SK-N-SH treated with all-trans-retinoic acid at 6 μM for 48 hours (cell line): ENCODE data around the gene EDEM1.
A peak's percentile ranks its signal among the peaks of the same experiment; 100 is the strongest.

Source experiments
- ATAC-seq: fragments of 200-7000 bp; cut with Tn5 transposase; 3 replicates; pipeline ENCODE4 v1.9.1; 2020; ENCODE audit warnings: mild to moderate bottlenecking, moderate library complexity
- ARNTL ChIP-seq: fragments of 450-650 bp; formaldehyde crosslinking; IDR thresholded peaks from 2 replicates; pipeline ENCODE4 v1.5.0; 2020; ENCODE audit warnings: low read depth, mild to moderate bottlenecking, moderate library complexity, borderline replicate concordance
- BACH2 ChIP-seq: fragments of 250-450 bp; sonication (Bioruptor Pico); IDR thresholded peaks from 2 replicates; pipeline ENCODE4 v1.9.0; 2021; ENCODE audit warnings: mild to moderate bottlenecking, borderline replicate concordance
- CSDC2 ChIP-seq: fragments of 250-450 bp; sonication (Bioruptor Pico); IDR thresholded peaks from 2 replicates; pipeline ENCODE4 v1.5.0; 2020; ENCODE audit warnings: mild to moderate bottlenecking, moderate library complexity
- ESRRG ChIP-seq: fragments of 250-450 bp; sonication (Bioruptor Pico); IDR thresholded peaks from 2 replicates; pipeline ENCODE4 v1.6.1; 2021; ENCODE audit warnings: mild to moderate bottlenecking
- GLIS3 ChIP-seq: fragments of 250-450 bp; sonication (Bioruptor Pico); IDR thresholded peaks from 2 replicates; pipeline ENCODE4 v1.5.0; 2020; ENCODE audit warnings: mild to moderate bottlenecking, moderate library complexity
- ISL1 ChIP-seq: fragments of 250-450 bp; sonication (Bioruptor Pico); IDR thresholded peaks from 2 replicates; pipeline ENCODE4 v2.1.2; 2022; ENCODE audit warnings: mild to moderate bottlenecking, moderate library complexity
- PPARA ChIP-seq: fragments of 250-450 bp; sonication (Bioruptor Pico); IDR thresholded peaks from 2 replicates; pipeline ENCODE4 v1.5.0; 2020; ENCODE audit warnings: mild to moderate bottlenecking, borderline replicate concordance
- RARB ChIP-seq: fragments of 250-450 bp; sonication (Bioruptor Pico); IDR thresholded peaks from 2 replicates; pipeline ENCODE4 v1.8.0; 2021; ENCODE audit warnings: mild to moderate bottlenecking, moderate library complexity
- SNAI2 ChIP-seq: fragments of 250-450 bp; sonication (Bioruptor Pico); IDR thresholded peaks from 2 replicates; pipeline ENCODE4 v1.5.0; 2020; ENCODE audit warnings: mild to moderate bottlenecking, moderate library complexity
- TCF4 ChIP-seq: fragments of 250-450 bp; sonication (Bioruptor Pico); IDR thresholded peaks from 2 replicates; pipeline ENCODE4 v1.8.0; 2021; ENCODE audit warnings: mild to moderate bottlenecking, moderate library complexity, borderline replicate concordance
- TOX ChIP-seq: fragments of 250-450 bp; sonication (Bioruptor Pico); IDR thresholded peaks from 2 replicates; pipeline ENCODE4 v1.8.0; 2021; ENCODE audit warnings: mild to moderate bottlenecking, moderate library complexity, borderline replicate concordance
- ZC3H10 ChIP-seq: fragments of 250-450 bp; sonication (Bioruptor Pico); IDR thresholded peaks from 2 replicates; pipeline ENCODE4 v1.5.1; 2021; ENCODE audit warnings: mild to moderate bottlenecking, moderate library complexity
- ZFP3 ChIP-seq: fragments of 250-450 bp; sonication (Bioruptor Pico); IDR thresholded peaks from 2 replicates; pipeline ENCODE4 v1.5.0; 2020; ENCODE audit warnings: mild to moderate bottlenecking, moderate library complexity
- ZFP30 ChIP-seq: fragments of 450-650 bp; formaldehyde crosslinking; IDR thresholded peaks from 2 replicates; pipeline ENCODE4 v1.5.0; 2022; ENCODE audit warnings: mild to moderate bottlenecking, moderate library complexity
- ZNF565 ChIP-seq: fragments of 450-650 bp; formaldehyde crosslinking; conservative IDR thresholded peaks from 2 replicates; pipeline ENCODE4 v1.5.0; 2020; ENCODE audit warnings: low read depth, mild to moderate bottlenecking, moderate library complexity
- ZNF70 ChIP-seq: fragments of 450-650 bp; formaldehyde crosslinking; IDR thresholded peaks from 2 replicates; pipeline ENCODE4 v1.5.0; 2020; ENCODE audit warnings: mild to moderate bottlenecking, moderate library complexity
- ZNF8 ChIP-seq: fragments of 450-650 bp; formaldehyde crosslinking; IDR thresholded peaks from 2 replicates; pipeline ENCODE4 v1.5.0; 2020; ENCODE audit warnings: mild to moderate bottlenecking, moderate library complexity
- TF ChIP-seq, protein P1 (sequence below): fragments of 250-450 bp; sonication (Bioruptor Pico); IDR thresholded peaks from 2 replicates; pipeline ENCODE4 v1.5.1; 2021; ENCODE audit warnings: mild to moderate bottlenecking, moderate library complexity
- TF ChIP-seq, protein P2 (sequence below): fragments of 250-450 bp; sonication (Bioruptor Pico); IDR thresholded peaks from 2 replicates; pipeline ENCODE4 v1.5.0; 2020; ENCODE audit warnings: mild to moderate bottlenecking, moderate library complexity
- TF ChIP-seq, protein P3 (sequence below): fragments of 250-450 bp; sonication (Bioruptor Pico); IDR thresholded peaks from 2 replicates; pipeline ENCODE4 v1.8.0; 2020; ENCODE audit warnings: mild to moderate bottlenecking, moderate library complexity, borderline replicate concordance
- TF ChIP-seq, protein P4 (sequence below): fragments of 250-450 bp; sonication (Bioruptor Pico); IDR thresholded peaks from 2 replicates; pipeline ENCODE4 v1.8.0; 2021; ENCODE audit warnings: low read depth, mild to moderate bottlenecking, moderate library complexity, borderline replicate concordance
- TF ChIP-seq, protein P5 (sequence below): fragments of 250-450 bp; sonication (Bioruptor Pico); IDR thresholded peaks from 2 replicates; pipeline ENCODE4 v1.5.1; 2020; ENCODE audit warnings: low read depth, mild to moderate bottlenecking, moderate library complexity

EDEM1 gene

DNA sequence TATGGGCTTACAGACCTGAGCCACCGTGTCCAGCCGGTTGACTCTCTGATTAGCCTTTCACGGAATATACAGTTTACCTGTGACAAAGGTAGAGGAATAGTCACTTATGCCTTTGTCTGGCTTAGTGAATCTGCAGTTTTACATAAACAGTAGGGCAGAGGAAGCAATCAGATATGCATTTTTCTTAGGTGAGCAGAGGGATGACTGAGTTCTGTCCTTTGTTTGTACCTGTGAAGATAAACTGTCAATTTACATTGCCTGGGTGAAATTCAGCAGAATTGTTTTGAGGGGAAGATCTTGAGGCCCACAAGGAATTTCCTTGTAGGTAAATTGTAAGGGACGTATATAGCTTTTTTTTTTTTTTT lies 10.8 kb downstream of the EDEM1 start:
- TF ChIP-seq TCF4: no peak
- no peak for TF ChIP-seq ZFP30 (CRISPR knock-in tag)
- TF ChIP-seq, protein P1, sequence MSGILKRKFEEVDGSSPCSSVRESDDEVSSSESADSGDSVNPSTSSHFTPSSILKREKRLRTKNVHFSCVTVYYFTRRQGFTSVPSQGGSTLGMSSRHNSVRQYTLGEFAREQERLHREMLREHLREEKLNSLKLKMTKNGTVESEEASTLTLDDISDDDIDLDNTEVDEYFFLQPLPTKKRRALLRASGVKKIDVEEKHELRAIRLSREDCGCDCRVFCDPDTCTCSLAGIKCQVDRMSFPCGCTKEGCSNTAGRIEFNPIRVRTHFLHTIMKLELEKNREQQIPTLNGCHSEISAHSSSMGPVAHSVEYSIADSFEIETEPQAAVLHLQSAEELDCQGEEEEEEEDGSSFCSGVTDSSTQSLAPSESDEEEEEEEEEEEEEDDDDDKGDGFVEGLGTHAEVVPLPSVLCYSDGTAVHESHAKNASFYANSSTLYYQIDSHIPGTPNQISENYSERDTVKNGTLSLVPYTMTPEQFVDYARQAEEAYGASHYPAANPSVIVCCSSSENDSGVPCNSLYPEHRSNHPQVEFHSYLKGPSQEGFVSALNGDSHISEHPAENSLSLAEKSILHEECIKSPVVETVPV (CRISPR knock-in tag): no peak
- TF ChIP-seq ZNF8 (CRISPR knock-in tag): no peak
- no peak for TF ChIP-seq ZFP3 (CRISPR knock-in tag)
- TF ChIP-seq RARB (CRISPR knock-in tag): no peak
- no peak for TF ChIP-seq TOX (CRISPR knock-in tag)
- no peak for TF ChIP-seq ZNF565
- TF ChIP-seq ZC3H10: no peak
- TF ChIP-seq ESRRG (CRISPR knock-in tag): no peak
- no peak for ATAC-seq

DNA sequence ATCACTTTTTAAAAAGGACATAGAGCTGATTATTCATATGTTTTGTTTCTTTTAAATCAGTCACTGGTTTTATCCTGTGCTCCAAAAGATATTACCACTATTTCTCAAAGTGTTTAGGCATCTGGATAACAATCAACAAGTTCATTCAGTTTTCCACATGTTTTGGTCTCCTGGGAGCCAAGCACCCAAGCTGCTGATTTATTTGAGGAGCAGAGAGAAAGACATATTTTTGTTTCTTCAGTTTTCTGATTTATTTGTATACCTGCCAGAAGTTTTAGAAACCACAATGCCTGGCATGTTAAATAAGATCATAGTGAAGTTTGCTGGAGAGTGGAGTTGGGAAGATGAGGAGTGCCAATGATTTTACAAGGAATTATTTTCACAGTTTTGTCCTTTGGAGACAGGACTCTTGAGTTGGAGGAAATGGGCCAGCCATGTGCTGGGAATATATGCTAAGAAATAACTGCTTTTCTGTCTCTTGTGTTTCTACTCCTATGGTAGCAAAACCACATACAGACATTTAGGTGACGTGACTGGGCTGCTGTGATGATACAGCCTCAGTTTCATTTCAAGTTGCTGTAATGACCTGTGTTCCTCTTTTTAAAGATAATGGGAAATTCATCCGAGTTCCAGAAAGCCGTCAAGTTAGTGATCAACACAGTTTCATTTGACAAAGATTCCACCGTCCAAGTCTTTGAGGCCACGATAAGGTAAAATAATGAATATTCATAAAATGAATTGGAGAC lies 11.7 kb downstream of the EDEM1 start:
- TF ChIP-seq BACH2 (CRISPR knock-in tag) (no peak), PPARA (CRISPR knock-in tag) (no peak), ARNTL (no peak), ZC3H10 (no peak), CSDC2 (CRISPR knock-in tag) (no peak), TOX (CRISPR knock-in tag) (no peak), SNAI2 (CRISPR knock-in tag) (no peak), ZFP3 (CRISPR knock-in tag) (no peak), ZNF8 (CRISPR knock-in tag) (no peak), TCF4 (no peak), RARB (CRISPR knock-in tag) (no peak), GLIS3 (CRISPR knock-in tag) (no peak), ISL1 (no peak), ZNF70 (CRISPR knock-in tag) (no peak)
- TF ChIP-seq, protein P2, sequence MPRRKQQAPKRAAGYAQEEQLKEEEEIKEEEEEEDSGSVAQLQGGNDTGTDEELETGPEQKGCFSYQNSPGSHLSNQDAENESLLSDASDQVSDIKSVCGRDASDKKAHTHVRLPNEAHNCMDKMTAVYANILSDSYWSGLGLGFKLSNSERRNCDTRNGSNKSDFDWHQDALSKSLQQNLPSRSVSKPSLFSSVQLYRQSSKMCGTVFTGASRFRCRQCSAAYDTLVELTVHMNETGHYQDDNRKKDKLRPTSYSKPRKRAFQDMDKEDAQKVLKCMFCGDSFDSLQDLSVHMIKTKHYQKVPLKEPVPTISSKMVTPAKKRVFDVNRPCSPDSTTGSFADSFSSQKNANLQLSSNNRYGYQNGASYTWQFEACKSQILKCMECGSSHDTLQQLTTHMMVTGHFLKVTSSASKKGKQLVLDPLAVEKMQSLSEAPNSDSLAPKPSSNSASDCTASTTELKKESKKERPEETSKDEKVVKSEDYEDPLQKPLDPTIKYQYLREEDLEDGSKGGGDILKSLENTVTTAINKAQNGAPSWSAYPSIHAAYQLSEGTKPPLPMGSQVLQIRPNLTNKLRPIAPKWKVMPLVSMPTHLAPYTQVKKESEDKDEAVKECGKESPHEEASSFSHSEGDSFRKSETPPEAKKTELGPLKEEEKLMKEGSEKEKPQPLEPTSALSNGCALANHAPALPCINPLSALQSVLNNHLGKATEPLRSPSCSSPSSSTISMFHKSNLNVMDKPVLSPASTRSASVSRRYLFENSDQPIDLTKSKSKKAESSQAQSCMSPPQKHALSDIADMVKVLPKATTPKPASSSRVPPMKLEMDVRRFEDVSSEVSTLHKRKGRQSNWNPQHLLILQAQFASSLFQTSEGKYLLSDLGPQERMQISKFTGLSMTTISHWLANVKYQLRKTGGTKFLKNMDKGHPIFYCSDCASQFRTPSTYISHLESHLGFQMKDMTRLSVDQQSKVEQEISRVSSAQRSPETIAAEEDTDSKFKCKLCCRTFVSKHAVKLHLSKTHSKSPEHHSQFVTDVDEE: no peak
- TF ChIP-seq, protein P3, sequence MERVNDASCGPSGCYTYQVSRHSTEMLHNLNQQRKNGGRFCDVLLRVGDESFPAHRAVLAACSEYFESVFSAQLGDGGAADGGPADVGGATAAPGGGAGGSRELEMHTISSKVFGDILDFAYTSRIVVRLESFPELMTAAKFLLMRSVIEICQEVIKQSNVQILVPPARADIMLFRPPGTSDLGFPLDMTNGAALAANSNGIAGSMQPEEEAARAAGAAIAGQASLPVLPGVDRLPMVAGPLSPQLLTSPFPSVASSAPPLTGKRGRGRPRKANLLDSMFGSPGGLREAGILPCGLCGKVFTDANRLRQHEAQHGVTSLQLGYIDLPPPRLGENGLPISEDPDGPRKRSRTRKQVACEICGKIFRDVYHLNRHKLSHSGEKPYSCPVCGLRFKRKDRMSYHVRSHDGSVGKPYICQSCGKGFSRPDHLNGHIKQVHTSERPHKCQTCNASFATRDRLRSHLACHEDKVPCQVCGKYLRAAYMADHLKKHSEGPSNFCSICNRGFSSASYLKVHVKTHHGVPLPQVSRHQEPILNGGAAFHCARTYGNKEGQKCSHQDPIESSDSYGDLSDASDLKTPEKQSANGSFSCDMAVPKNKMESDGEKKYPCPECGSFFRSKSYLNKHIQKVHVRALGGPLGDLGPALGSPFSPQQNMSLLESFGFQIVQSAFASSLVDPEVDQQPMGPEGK (CRISPR knock-in tag): no peak
- TF ChIP-seq, protein P4, sequence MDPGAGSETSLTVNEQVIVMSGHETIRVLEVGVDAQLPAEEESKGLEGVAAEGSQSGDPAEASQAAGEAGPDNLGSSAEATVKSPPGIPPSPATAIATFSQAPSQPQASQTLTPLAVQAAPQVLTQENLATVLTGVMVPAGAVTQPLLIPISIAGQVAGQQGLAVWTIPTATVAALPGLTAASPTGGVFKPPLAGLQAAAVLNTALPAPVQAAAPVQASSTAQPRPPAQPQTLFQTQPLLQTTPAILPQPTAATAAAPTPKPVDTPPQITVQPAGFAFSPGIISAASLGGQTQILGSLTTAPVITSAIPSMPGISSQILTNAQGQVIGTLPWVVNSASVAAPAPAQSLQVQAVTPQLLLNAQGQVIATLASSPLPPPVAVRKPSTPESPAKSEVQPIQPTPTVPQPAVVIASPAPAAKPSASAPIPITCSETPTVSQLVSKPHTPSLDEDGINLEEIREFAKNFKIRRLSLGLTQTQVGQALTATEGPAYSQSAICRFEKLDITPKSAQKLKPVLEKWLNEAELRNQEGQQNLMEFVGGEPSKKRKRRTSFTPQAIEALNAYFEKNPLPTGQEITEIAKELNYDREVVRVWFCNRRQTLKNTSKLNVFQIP (CRISPR knock-in tag): no peak
- ATAC-seq: no peak

DNA sequence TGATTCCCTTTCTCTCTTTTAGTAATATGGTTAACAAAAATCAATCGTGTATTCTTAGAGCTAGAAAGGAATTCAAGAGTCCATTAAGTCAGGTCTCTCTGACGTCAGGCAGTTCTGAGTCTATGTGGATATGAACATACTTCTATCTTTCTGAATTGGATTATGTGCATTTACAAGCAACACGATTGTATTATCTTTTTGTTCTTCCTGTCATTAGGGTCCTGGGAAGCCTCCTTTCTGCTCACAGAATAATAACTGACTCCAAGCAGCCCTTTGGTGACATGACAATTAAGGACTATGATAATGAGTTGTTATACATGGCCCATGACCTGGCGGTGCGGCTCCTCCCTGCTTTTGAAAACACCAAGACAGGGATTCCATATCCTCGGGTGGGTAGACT lies 14.0 kb downstream of the EDEM1 start:
- ATAC-seq: peak; percentile 25; the same call in 1 of the 3 replicates
- TF ChIP-seq, protein P5, sequence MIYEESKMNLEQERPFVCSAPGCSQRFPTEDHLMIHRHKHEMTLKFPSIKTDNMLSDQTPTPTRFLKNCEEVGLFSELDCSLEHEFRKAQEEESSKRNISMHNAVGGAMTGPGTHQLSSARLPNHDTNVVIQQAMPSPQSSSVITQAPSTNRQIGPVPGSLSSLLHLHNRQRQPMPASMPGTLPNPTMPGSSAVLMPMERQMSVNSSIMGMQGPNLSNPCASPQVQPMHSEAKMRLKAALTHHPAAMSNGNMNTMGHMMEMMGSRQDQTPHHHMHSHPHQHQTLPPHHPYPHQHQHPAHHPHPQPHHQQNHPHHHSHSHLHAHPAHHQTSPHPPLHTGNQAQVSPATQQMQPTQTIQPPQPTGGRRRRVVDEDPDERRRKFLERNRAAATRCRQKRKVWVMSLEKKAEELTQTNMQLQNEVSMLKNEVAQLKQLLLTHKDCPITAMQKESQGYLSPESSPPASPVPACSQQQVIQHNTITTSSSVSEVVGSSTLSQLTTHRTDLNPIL: peak; percentile 96
- TF ChIP-seq, protein P1 (CRISPR knock-in tag): peak; percentile 87; the same call in 1 of the 2 replicates
- TF ChIP-seq TOX (CRISPR knock-in tag) (no peak), BACH2 (CRISPR knock-in tag) (no peak), CSDC2 (CRISPR knock-in tag) (no peak), PPARA (CRISPR knock-in tag) (no peak), ZFP3 (CRISPR knock-in tag) (peak; percentile 74; the same call in 1 of the 2 replicates), ESRRG (CRISPR knock-in tag) (peak; percentile 42; the same call in 1 of the 2 replicates), ZFP30 (CRISPR knock-in tag) (no peak), ZNF565 (no peak)
- TF ChIP-seq, protein P3 (CRISPR knock-in tag): peak; percentile 21; the same call in 1 of the 2 replicates
